BE2C (cell line): ENCODE data around the gene DNAAF2.
A peak's percentile ranks its signal among the peaks of the same experiment; 100 is the strongest.
"Not testable (repeated sequence)": the region's sequence is repeated elsewhere in the genome, so short reads cannot be mapped to it uniquely, and the experiment has no call there.

Experiments used
- DNase-seq: peaks from one replicate; pipeline ENCODE4 v3.0.0-alpha.2; 2020
- H3K27me3 ChIP-seq: fragments of 250-450 bp; sonication (Bioruptor Pico); 2 replicates; pipeline ENCODE4 v1.5.1; 2020; ENCODE audit warnings: mild to moderate bottlenecking
- H3K36me3 ChIP-seq: fragments of 250-450 bp; sonication (Bioruptor Pico); 2 replicates; pipeline ENCODE4 v1.5.1; 2020; ENCODE audit warnings: mild to moderate bottlenecking
- H3K4me1 ChIP-seq: fragments of 250-450 bp; sonication (Bioruptor Pico); 2 replicates; pipeline ENCODE4 v1.5.1; 2020
- H3K4me3 ChIP-seq: 2 replicates; pipeline ENCODE4 v1.5.1; 2011; ENCODE audit warnings: low read depth, low read length
- H3K9me3 ChIP-seq: fragments of 250-450 bp; sonication (Bioruptor Pico); 2 replicates; pipeline ENCODE4 v1.5.1; 2020
- TF ChIP-seq, protein P1 (sequence below): IDR thresholded peaks from 2 replicates; pipeline ENCODE4 v1.5.1; 2012; ENCODE audit warnings: mild to moderate bottlenecking, low read depth, low read length

The DNAAF2 gene

GRCh38 chr14:49586673-49587460, 48.2 kb downstream of the DNAAF2 start:
- DNase-seq = peak; percentile 69
- Histone ChIP-seq H3K27me3 (no peaks in the 10 kb centered on the region), H3K36me3 (peaks cover 38% of the 10 kb centered on the region), H3K4me3 (peak overlapping the region; percentile 33), H3K9me3 (no peaks in the 10 kb centered on the region), H3K4me1 (peaks cover 6% of the 10 kb centered on the region)
- TF ChIP-seq, protein P1, sequence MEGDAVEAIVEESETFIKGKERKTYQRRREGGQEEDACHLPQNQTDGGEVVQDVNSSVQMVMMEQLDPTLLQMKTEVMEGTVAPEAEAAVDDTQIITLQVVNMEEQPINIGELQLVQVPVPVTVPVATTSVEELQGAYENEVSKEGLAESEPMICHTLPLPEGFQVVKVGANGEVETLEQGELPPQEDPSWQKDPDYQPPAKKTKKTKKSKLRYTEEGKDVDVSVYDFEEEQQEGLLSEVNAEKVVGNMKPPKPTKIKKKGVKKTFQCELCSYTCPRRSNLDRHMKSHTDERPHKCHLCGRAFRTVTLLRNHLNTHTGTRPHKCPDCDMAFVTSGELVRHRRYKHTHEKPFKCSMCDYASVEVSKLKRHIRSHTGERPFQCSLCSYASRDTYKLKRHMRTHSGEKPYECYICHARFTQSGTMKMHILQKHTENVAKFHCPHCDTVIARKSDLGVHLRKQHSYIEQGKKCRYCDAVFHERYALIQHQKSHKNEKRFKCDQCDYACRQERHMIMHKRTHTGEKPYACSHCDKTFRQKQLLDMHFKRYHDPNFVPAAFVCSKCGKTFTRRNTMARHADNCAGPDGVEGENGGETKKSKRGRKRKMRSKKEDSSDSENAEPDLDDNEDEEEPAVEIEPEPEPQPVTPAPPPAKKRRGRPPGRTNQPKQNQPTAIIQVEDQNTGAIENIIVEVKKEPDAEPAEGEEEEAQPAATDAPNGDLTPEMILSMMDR = peak; percentile 87

GRCh38 chr14:49585803-49586672, 49.0 kb downstream of the DNAAF2 start, which contains the start of gene RPS29:
Gene RPS29 (minus strand): TSS chr14:49586380. CDS start chr14:49586346, 34 bp downstream.
- Histone ChIP-seq H3K36me3 (peaks cover 45% of the 10 kb centered on the region), H3K27me3 (no peaks in the 10 kb centered on the region), H3K4me1 (peaks cover 6% of the 10 kb centered on the region), H3K4me3 (peak within 1 kb of the TSS; percentile 81), H3K9me3 (no peaks in the 10 kb centered on the region)
- TF ChIP-seq, protein P1 = no peak
- peak; percentile 96 for DNase-seq

DNA sequence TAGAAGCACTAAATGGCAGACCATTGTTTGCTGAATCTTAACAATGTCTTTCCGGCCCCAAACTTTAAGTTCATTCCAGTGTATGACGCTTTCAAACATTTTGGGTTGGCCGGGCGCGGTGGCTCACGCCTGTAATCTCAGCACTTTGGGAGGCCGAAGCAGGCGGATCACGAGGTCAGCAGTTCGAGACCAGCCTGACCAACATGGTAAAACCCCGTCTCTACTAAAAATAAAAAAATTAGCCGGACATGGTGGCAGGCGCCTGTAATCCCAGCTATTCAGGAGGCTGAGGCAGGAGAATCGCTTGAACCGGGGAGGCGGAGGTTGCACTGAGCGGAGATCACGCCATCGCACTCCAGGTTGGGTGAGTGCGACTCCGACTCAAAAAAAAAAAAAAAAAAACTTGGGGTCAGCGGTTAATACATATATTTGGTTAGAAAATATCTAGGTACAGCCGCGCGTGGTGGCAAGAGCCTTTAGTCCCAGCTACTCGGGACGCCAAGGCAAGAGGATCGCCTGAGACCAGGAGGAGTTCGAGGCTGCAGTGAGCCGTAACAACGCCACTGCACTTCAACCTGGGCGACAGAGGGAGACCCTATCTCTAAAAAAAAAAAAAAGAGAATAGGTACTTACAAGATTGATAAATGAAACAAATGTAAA, 49.9 kb downstream of the DNAAF2 start:
- H3K9me3 ChIP-seq, H3K27me3 ChIP-seq, H3K4me1 ChIP-seq: not testable (repeated sequence)
- H3K4me3 ChIP-seq = peak overlapping the region; percentile 81
- peak; percentile 24 for DNase-seq
- H3K36me3 ChIP-seq = peaks cover 50% of the 10 kb centered on the region

DNA sequence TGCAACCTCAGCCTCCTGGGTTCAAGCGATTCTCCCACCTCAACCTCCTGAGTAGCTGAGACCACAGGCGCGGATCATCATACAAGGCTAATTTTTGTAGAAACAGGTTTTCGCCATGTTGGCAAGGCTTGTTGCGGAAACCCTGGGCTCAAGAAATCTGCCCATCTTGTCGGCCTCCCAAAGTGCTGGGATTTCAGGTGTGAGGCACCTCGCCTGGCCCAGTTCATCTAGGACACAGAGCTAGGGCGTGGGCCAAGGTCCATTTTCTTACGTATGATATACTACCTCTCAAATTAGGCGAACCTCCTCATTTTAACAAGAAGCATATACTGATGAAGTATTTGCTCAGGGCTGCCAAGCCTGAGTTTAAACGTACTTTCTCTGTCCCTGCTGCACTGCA, 51.0 kb downstream of the DNAAF2 start:
- peak overlapping the region; percentile 81 for H3K4me3 ChIP-seq
- peaks cover 10% of the 10 kb centered on the region for H3K4me1 ChIP-seq
- no peaks in the 10 kb centered on the region for H3K27me3 ChIP-seq
- H3K9me3 ChIP-seq = no peaks in the 10 kb centered on the region
- peaks cover 53% of the 10 kb centered on the region for H3K36me3 ChIP-seq
- no peak for DNase-seq
- TF ChIP-seq, protein P1 = no peak

DNA sequence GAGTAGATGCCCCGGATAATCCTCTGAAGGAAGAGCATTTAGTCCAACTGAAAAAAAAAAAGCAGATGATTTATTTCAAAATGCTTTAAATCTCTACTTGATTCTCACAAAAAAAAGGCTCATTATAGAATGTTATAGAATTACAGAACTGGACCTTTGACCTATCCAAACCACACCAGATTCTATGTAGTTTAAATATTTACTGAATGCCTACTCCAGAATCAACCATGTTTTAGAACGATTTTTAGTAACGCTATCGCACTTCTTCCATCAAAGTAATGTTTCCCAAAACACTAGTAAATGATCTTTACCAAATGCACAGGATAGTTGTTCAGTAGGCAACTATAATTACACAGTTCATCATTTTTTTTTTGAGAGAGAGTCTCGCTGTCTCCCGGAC, 51.4 kb downstream of the DNAAF2 start:
- H3K4me1 ChIP-seq = peaks cover 13% of the 10 kb centered on the region
- TF ChIP-seq, protein P1 = no peak
- DNase-seq = no peak
- H3K9me3 ChIP-seq = no peaks in the 10 kb centered on the region
- peaks cover 58% of the 10 kb centered on the region for H3K36me3 ChIP-seq
- no peaks in the 10 kb centered on the region for H3K27me3 ChIP-seq
- peak overlapping the region; percentile 81 for H3K4me3 ChIP-seq
